Measurements from ENCODE around the gene SPSB4. TPM values are rescaled to one million over a fixed set of nuclear protein-coding genes. Genes with fewer than 3 reads are reported as not detected.

SPSB4 gene
- total RNA-seq, 2 experiments from 2014 or later = not detected

- no peaks in the 10 kb centered on the region for H3K9me3 ChIP-seq (ENCODE audit: low read length)
- H3K9me2 ChIP-seq (ENCODE audit: insufficient read depth, low read length) = no peaks in the 10 kb centered on the region
- CTCF ChIA-PET (ENCODE audit: unreplicated experiment) = no interaction called here
- H3K4me3 ChIP-seq (ENCODE audit: low read depth, low read length, poor library complexity, severe bottlenecking) = no peak overlapping the region
- POLR2A ChIA-PET = interaction anchor here (1.0 kb wide), 1 partner anchor 21 kb away, joined by 3 read pairs; no protein-coding TSS in a partner anchor
- no peak overlapping the region for H2AFZ ChIP-seq (ENCODE audit: low read length)
- BruUV-seq (replicated peaks) = no TSS peak
- intact Hi-C loops (cut with micrococcal nuclease; ENCODE audit: unreplicated experiment) = no loop called here
- H3K4me1 ChIP-seq (ENCODE audit: insufficient read depth, low read length, poor library complexity, severe bottlenecking) = no peaks in the 10 kb centered on the region
- no peaks in the 10 kb centered on the region for H4K20me1 ChIP-seq (ENCODE audit: insufficient read depth, low read length)
- no peaks in the 10 kb centered on the region for H3K79me2 ChIP-seq (ENCODE audit: insufficient read depth, low read depth, low read length)
- H3K36me3 ChIP-seq (ENCODE audit: insufficient read depth, low read length) = no peaks in the 10 kb centered on the region
- no peak overlapping the region for H3K4me2 ChIP-seq (ENCODE audit: low read length)
- TF ChIP-seq EZH2phosphoT487 (IDR thresholded peaks at IDR 0.05; ENCODE audit: borderline replicate concordance, low read depth, low read length) (no peak), CTCF (conservative IDR thresholded peaks at IDR 0.05; ENCODE audit: low read length) (no peak)
- H3K27ac ChIP-seq (ENCODE audit: low read depth, low read length, poor library complexity, severe bottlenecking) = no peak overlapping the region
- DNase-seq (ENCODE audit: low spot score) = no peak
Observed at GRCh38 chr3:141051443-141052200, 475 bp downstream of the SPSB4 start.

GRCh38 chr3:141052201-141053069 is 1.3 kb downstream of the SPSB4 start:
- Histone ChIP-seq H3K9me3 (ENCODE audit: low read length) (no peaks in the 10 kb centered on the region), H3K4me3 (ENCODE audit: low read depth, low read length, poor library complexity, severe bottlenecking) (no peak overlapping the region), H3K4me2 (ENCODE audit: low read length) (no peak overlapping the region), H3K79me2 (ENCODE audit: insufficient read depth, low read depth, low read length) (no peaks in the 10 kb centered on the region), H3K36me3 (ENCODE audit: insufficient read depth, low read length) (no peaks in the 10 kb centered on the region), H3K9me2 (ENCODE audit: insufficient read depth, low read length) (no peaks in the 10 kb centered on the region), H3K27ac (ENCODE audit: low read depth, low read length, poor library complexity, severe bottlenecking) (no peak overlapping the region), H2AFZ (ENCODE audit: low read length) (no peak overlapping the region), H4K20me1 (ENCODE audit: insufficient read depth, low read length) (no peaks in the 10 kb centered on the region), H3K4me1 (ENCODE audit: insufficient read depth, low read length, poor library complexity, severe bottlenecking) (no peaks in the 10 kb centered on the region)
- CTCF ChIA-PET (ENCODE audit: unreplicated experiment) = no interaction called here
- POLR2A ChIA-PET = interaction anchor here (1.0 kb wide), 1 partner anchor 20 kb away, joined by 3 read pairs; no protein-coding TSS in a partner anchor
- TF ChIP-seq CTCF (conservative IDR thresholded peaks at IDR 0.05; ENCODE audit: low read length) (no peak), EZH2phosphoT487 (IDR thresholded peaks at IDR 0.05; ENCODE audit: borderline replicate concordance, low read depth, low read length) (no peak)
- BruUV-seq (replicated peaks) = no TSS peak
- intact Hi-C loops (cut with micrococcal nuclease; ENCODE audit: unreplicated experiment) = no loop called here
- DNase-seq (ENCODE audit: low spot score) = no peak
